Neural progenitor cell (in vitro differentiated cells): Measurements from ENCODE around the gene HOXC13. TPM values are rescaled to one million over a fixed set of nuclear protein-coding genes. Genes with fewer than 3 reads are reported as not detected.
A peak's percentile ranks its signal among the peaks of the same experiment; 100 is the strongest.

Experiments used
- DNase-seq: peaks from one replicate; pipeline ENCODE4 v3.0.0-alpha.2; 2016; ENCODE audit warnings: low spot score
- H2AFZ ChIP-seq: fragments of 200-600 bp; sonication (generic); replicated peaks from 2 replicates; pipeline ENCODE4 v1.6.1; 2016; ENCODE audit warnings: antibody characterized with exemption
- H3F3A ChIP-seq: fragments of 200-600 bp; sonication (generic); 2 replicates; pipeline ENCODE4 v1.6.1; 2016; ENCODE audit warnings: antibody characterized with exemption, low read depth
- H3K27ac ChIP-seq: fragments of 200-600 bp; sonication (generic); 2 replicates; pipeline ENCODE4 v1.5.1; 2016; ENCODE audit warnings: mild to moderate bottlenecking
- H3K27me3 ChIP-seq: fragments of 200-600 bp; sonication (generic); 2 replicates; pipeline ENCODE4 v1.6.1; 2016; ENCODE audit warnings: mild to moderate bottlenecking, moderate library complexity
- H3K36me3 ChIP-seq: fragments of 200-600 bp; sonication (generic); 2 replicates; pipeline ENCODE4 v1.5.1; 2016
- H3K4me1 ChIP-seq: fragments of 200-600 bp; sonication (generic); 2 replicates; pipeline ENCODE4 v1.6.1; 2016; ENCODE audit warnings: mixed run types
- H3K4me2 ChIP-seq: fragments of 200-600 bp; sonication (generic); 2 replicates; pipeline ENCODE4 v1.6.1; 2016
- H3K4me3 ChIP-seq: fragments of 200-600 bp; sonication (generic); 2 replicates; pipeline ENCODE4 v1.5.1; 2016
- H3K79me2 ChIP-seq: fragments of 200-600 bp; sonication (generic); 2 replicates; pipeline ENCODE4 v1.6.1; 2016; ENCODE audit warnings: low read depth
- H3K9ac ChIP-seq: fragments of 200-600 bp; sonication (generic); 2 replicates; pipeline ENCODE4 v1.6.1; 2016
- H3K9me3 ChIP-seq: fragments of 200-600 bp; sonication (generic); 2 replicates; pipeline ENCODE4 v1.5.1; 2016; ENCODE audit warnings: low read depth
- H4K20me1 ChIP-seq: fragments of 200-600 bp; sonication (generic); 2 replicates; pipeline ENCODE4 v1.6.1; 2016; ENCODE audit warnings: low read depth
- H3K27ac Mint-ChIP-seq: 3 replicates; pipeline ENCODE4 v1.8.0; 2021; ENCODE audit warnings: mixed read lengths
- H3K27me3 Mint-ChIP-seq: 2 replicates; pipeline ENCODE4 v1.8.0; 2022; ENCODE audit warnings: low read depth, mild to moderate bottlenecking, inconsistent platforms, moderate library complexity, mixed read lengths; ENCODE audit not compliant: insufficient read depth
- H3K36me3 Mint-ChIP-seq: 3 replicates; pipeline ENCODE4 v1.8.0; 2021; ENCODE audit warnings: mixed read lengths
- H3K4me1 Mint-ChIP-seq: 3 replicates; pipeline ENCODE4 v1.8.0; 2021; ENCODE audit warnings: mixed read lengths
- H3K4me3 Mint-ChIP-seq: 3 replicates; pipeline ENCODE4 v1.8.0; 2021; ENCODE audit warnings: mild to moderate bottlenecking, moderate library complexity, mixed read lengths
- H3K9me3 Mint-ChIP-seq: 3 replicates; pipeline ENCODE4 v1.8.0; 2020; ENCODE audit warnings: mixed read lengths
- EZH2 ChIP-seq: fragments of 200-600 bp; sonication (generic); IDR thresholded peaks from 2 replicates; pipeline ENCODE4 v1.6.1; 2017; ENCODE audit warnings: antibody characterized with exemption, mild to moderate bottlenecking, moderate library complexity
- EZH2phosphoT487 ChIP-seq: fragments of 200-600 bp; sonication (generic); IDR thresholded peaks from 2 replicates; pipeline ENCODE4 v1.6.1; 2017; ENCODE audit warnings: antibody characterized with exemption
- microRNA counts: library from miRNA; unstranded; fragments of <30 nt; microRNA quantifications from one replicate; lab custom pipeline; 2016
- microRNA-seq: library from miRNA; unstranded; fragments of <30 nt; microRNA quantifications from one replicate; pipeline ENCODE4, GENCODE V29; 2016
- small RNA-seq: library from RNA; depleted of rRNA; stranded (forward); fragments of <200 nt; gene quantifications from one replicate; pipeline ENCODE3, GENCODE V24; 2015
- total RNA-seq: library from RNA; depleted of rRNA; stranded (reverse); fragments of >200 nt; gene quantifications from 2 replicates; pipeline ENCODE4 v1.2.3, GENCODE V29; 2015; ENCODE audit warnings: low replicate concordance
- TF ChIP-seq, protein P1 (sequence below): fragments of 200-600 bp; sonication (generic); IDR thresholded peaks from 2 replicates; pipeline ENCODE4 v1.5.1; 2017; ENCODE audit warnings: antibody characterized with exemption, mild to moderate bottlenecking

The HOXC13 gene
- total RNA-seq, 1 donor from 2014 or later = not detected

DNA sequence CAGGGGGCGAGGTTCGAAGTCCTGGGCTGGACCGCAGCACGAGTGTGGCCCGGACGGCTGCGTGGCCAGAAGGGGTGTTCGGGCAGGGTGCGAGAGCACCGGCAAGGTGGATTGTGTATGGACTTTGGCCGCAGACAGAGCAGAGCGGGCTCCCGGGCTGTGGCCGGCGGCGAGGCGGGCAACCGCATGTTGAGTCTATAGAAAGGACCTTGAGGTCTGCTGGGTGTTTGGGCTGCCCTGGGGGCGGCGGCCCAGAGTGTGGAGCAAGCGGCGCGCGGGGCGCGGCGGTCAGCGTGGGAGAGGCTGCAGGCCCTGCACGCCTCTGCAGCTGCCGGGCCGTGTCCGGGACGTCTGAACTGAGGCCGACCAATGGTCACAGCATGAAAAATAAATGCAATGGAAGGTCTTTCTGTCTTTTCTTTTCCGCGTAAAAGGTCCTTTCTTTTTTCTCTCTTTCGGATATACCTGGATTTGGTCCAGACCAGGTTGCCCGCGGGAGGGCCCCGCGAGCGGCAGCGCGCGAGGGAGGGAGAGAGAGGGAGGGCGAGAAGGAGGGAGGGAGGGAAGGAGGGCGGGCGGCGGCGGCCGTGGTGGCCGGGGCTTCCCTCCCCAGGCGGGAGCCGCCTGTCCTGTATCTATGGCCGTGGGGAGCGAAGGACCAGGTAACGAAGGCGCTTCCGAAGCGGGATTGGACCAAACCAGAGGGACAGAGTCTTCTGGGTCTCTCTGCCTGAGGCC lies 55.8 kb downstream of the HOXC13 start:
- no peaks in the 10 kb centered on the region for H3K36me3 Mint-ChIP-seq
- Histone ChIP-seq H3K27me3 (peaks cover 100% of the 10 kb centered on the region), H3K4me3 (no peak overlapping the region), H3K4me1 (no peaks in the 10 kb centered on the region), H3K79me2 (no peaks in the 10 kb centered on the region), H3K36me3 (no peaks in the 10 kb centered on the region), H3K27ac (no peak overlapping the region), H2AFZ (no peak overlapping the region), H4K20me1 (peaks cover 93% of the 10 kb centered on the region), H3K9me3 (no peaks in the 10 kb centered on the region), H3K4me2 (no peak overlapping the region), H3F3A (no peaks in the 10 kb centered on the region), H3K9ac (no peak overlapping the region)
- TF ChIP-seq EZH2 = peak; percentile 89
- TF ChIP-seq EZH2phosphoT487 = peak; percentile 90
- TF ChIP-seq, protein P1, sequence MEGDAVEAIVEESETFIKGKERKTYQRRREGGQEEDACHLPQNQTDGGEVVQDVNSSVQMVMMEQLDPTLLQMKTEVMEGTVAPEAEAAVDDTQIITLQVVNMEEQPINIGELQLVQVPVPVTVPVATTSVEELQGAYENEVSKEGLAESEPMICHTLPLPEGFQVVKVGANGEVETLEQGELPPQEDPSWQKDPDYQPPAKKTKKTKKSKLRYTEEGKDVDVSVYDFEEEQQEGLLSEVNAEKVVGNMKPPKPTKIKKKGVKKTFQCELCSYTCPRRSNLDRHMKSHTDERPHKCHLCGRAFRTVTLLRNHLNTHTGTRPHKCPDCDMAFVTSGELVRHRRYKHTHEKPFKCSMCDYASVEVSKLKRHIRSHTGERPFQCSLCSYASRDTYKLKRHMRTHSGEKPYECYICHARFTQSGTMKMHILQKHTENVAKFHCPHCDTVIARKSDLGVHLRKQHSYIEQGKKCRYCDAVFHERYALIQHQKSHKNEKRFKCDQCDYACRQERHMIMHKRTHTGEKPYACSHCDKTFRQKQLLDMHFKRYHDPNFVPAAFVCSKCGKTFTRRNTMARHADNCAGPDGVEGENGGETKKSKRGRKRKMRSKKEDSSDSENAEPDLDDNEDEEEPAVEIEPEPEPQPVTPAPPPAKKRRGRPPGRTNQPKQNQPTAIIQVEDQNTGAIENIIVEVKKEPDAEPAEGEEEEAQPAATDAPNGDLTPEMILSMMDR = no peak
- H3K27me3 Mint-ChIP-seq = peaks cover 98% of the 10 kb centered on the region
- peaks cover 2% of the 10 kb centered on the region for H3K4me1 Mint-ChIP-seq
- peaks cover 8% of the 10 kb centered on the region for H3K9me3 Mint-ChIP-seq
- DNase-seq = no peak
- no peak overlapping the region for H3K4me3 Mint-ChIP-seq
- H3K27ac Mint-ChIP-seq = no peak overlapping the region

DNA sequence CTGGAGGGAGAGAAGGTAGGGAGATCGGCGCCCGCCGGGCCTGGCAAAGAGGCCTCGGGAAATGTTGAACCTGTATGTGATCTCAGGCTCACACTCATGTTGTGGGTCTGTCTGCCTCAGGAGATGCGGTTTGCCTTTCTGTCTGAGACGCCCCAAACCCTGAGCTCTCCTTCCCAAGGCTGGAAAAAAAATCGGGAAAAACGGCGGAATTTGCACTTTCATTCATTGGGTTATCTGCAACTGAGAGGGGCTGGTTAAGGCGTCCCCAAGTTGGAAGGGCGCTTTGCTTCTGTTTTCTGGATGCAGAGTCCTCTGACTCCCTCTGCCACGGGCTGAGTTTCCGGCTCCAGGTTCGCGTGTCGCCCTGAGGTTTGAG lies 56.4 kb downstream of the HOXC13 start:
- Mint-ChIP-seq H3K36me3 (no peaks in the 10 kb centered on the region), H3K27me3 (peaks cover 98% of the 10 kb centered on the region), H3K4me1 (peaks cover 2% of the 10 kb centered on the region), H3K9me3 (peaks cover 5% of the 10 kb centered on the region), H3K27ac (no peak overlapping the region), H3K4me3 (no peak overlapping the region)
- Histone ChIP-seq H3K79me2 (no peaks in the 10 kb centered on the region), H3K36me3 (no peaks in the 10 kb centered on the region), H3K4me2 (no peak overlapping the region), H2AFZ (no peak overlapping the region), H3K9ac (no peak overlapping the region), H3K9me3 (no peaks in the 10 kb centered on the region), H3K4me1 (no peaks in the 10 kb centered on the region), H3K4me3 (no peak overlapping the region), H3K27me3 (peaks cover 100% of the 10 kb centered on the region), H3K27ac (no peak overlapping the region), H4K20me1 (peaks cover 93% of the 10 kb centered on the region), H3F3A (no peaks in the 10 kb centered on the region)
- TF ChIP-seq, protein P1 = no peak
- TF ChIP-seq EZH2phosphoT487 (peak; percentile 65), EZH2 (no peak)
- DNase-seq = no peak

GRCh38 chr12:53995378-53996239 lies 57.0 kb downstream of the HOXC13 start:
- no peak for DNase-seq
- H2AFZ ChIP-seq = no peak overlapping the region

More at GRCh38 chr12:53995378-53996239, 57.0 kb downstream of the HOXC13 start:
- Mint-ChIP-seq H3K27me3 (peaks cover 98% of the 10 kb centered on the region), H3K27ac (no peak overlapping the region), H3K36me3 (no peaks in the 10 kb centered on the region), H3K4me1 (peaks cover 2% of the 10 kb centered on the region), H3K9me3 (peaks cover 5% of the 10 kb centered on the region), H3K4me3 (peak overlapping the region; percentile 27)
- no peaks in the 10 kb centered on the region for H3F3A ChIP-seq
- H3K27ac ChIP-seq = no peak overlapping the region
- TF ChIP-seq EZH2 (peak; percentile 95), EZH2phosphoT487 (peak; percentile 95)
- TF ChIP-seq, protein P1 = no peak
- no peaks in the 10 kb centered on the region for H3K36me3 ChIP-seq
- H3K4me3 ChIP-seq = no peak overlapping the region
- no peaks in the 10 kb centered on the region for H3K9me3 ChIP-seq
- H3K9ac ChIP-seq = no peak overlapping the region
- H3K79me2 ChIP-seq = no peaks in the 10 kb centered on the region
- no peak overlapping the region for H3K4me2 ChIP-seq
- peaks cover 92% of the 10 kb centered on the region for H4K20me1 ChIP-seq
- H3K4me1 ChIP-seq = no peaks in the 10 kb centered on the region
- H3K27me3 ChIP-seq = peaks cover 100% of the 10 kb centered on the region

MicroRNA genes within 50 kb of the gene (microRNA counts, 767-probe panel; counts per million panel counts)
- microRNA hsa-miR-196a-5p (lab: Ali Mortazavi, UCI) = 460 counts per million, percentile 90 among the panel's probes with 10 or more counts

Small RNAs within 50 kb of the gene (microRNA-seq; reads per million reads assigned to microRNA genes)
- 0.73 reads per million for gene MIR196A2

Small RNAs within 50 kb of the gene (small RNA-seq; reads per million reads assigned to genes)
- gene AC012531.3 (not detected), gene AC012531.4 (not detected), gene MIR196A2 (not detected), gene RF01905 (not detected), gene RF01906 (not detected)

Other genes starting within 250 kb of the HOXC13 start
- 25.3 and 46.0 TPM in 2 replicates for gene CALCOCO1, start 211.4 kb upstream of the HOXC13 start, total RNA-seq
- gene CISTR, start 186.9 kb upstream of the HOXC13 start, total RNA-seq = not detected in 2 replicates
- not detected in 2 replicates for gene HOXC12, start 16.1 kb downstream of the HOXC13 start, total RNA-seq
- not detected in 2 replicates for gene HOXC11, start 34.3 kb downstream of the HOXC13 start, total RNA-seq
- not detected in 2 replicates for gene HOTAIR, start 36.1 kb downstream of the HOXC13 start, total RNA-seq
- not detected in 2 replicates for gene HOXC10, start 46.3 kb downstream of the HOXC13 start, total RNA-seq
- gene HOXC9, start 61.3 kb downstream of the HOXC13 start, total RNA-seq = not detected in 2 replicates
- gene HOXC8, start 70.2 kb downstream of the HOXC13 start, total RNA-seq = not detected in 2 replicates
- not detected in 2 replicates for gene HOXC6, start 89.6 kb downstream of the HOXC13 start, total RNA-seq
- not detected in 2 replicates for gene HOXC5, start 94.2 kb downstream of the HOXC13 start, total RNA-seq
- not detected in 2 replicates for gene HOXC4, start 115.0 kb downstream of the HOXC13 start, total RNA-seq